Stimulated activated naive B cell treated with anti-CD40 and anti-IgM and Interleukin-4, amounts not matched to agents 10 μg/mL and 1 μg/mL and 100 μg/mL, for 72 hours (primary cell): ENCODE measurements around the gene TCEA3.

Experiments
- ATAC-seq, 2 donors: fragments of 150-1000 bp; cut with Tn5 transposase; replicated peaks; 2 replicates each; pipeline ENCODE4 v1.10.0; 2021; ENCODE audit warnings: moderate library complexity in 1 of 2
- DNase-seq: peaks from one replicate; pipeline ENCODE4 v3.0.0; 2021
- H3K27ac Mint-ChIP-seq: one replicate; pipeline ENCODE4 v1.8.0; 2022; ENCODE audit warnings: mild to moderate bottlenecking, mixed read lengths
- H3K27me3 Mint-ChIP-seq, 2 donors: one replicate each; pipeline ENCODE4 v1.8.0; 2022; ENCODE audit warnings: mixed read lengths in 2 of 2
- H3K36me3 Mint-ChIP-seq, 2 donors: one replicate each; pipeline ENCODE4 v1.8.0; 2022; ENCODE audit warnings: mixed read lengths in 2 of 2, mild to moderate bottlenecking in 1 of 2
- H3K4me1 Mint-ChIP-seq, 2 donors: one replicate each; pipeline ENCODE4 v1.8.0; 2022; ENCODE audit warnings: mixed read lengths in 2 of 2, mild to moderate bottlenecking in 1 of 2
- H3K4me3 Mint-ChIP-seq, 2 donors: one replicate each; pipeline ENCODE4 v1.8.0; 2022; ENCODE audit warnings: mild to moderate bottlenecking in 2 of 2, mixed read lengths in 2 of 2, moderate library complexity in 1 of 2
- H3K9me3 Mint-ChIP-seq, 2 donors: one replicate each; pipeline ENCODE4 v1.8.0; 2022; ENCODE audit warnings: mixed read lengths in 2 of 2, mild to moderate bottlenecking in 1 of 2

Gene TCEA3

DNA sequence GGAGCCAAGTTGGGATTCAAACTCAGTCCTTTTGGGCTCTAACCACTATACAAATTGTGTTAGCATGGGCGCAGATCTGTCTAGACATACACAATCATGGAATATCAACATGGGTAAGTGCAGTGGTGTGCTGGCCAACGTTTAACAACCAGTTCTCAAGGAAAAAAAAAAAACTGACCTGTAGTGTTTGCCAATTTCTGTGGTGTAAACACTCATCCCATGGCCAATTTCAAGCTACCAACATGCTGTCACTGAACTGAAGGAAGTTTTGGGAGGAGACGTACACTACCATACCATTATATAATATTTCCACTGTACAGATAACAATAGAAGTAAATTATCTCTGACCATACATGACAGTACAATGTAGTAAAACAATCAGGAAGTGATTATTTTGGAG is 3.2 kb downstream of the TCEA3 start:
- Mint-ChIP-seq H3K4me1 (peaks cover 15 to 31% of the 10 kb centered on the region in 2 donors), H3K9me3 (no peaks in the 10 kb centered on the region), H3K4me3 (no peak overlapping the region), H3K27me3 (peaks cover 41 to 54% of the 10 kb centered on the region in 2 donors), H3K27ac (no peak overlapping the region), H3K36me3 (no peaks in the 10 kb centered on the region)
- DNase-seq (no peak), ATAC-seq (no peak)

DNA sequence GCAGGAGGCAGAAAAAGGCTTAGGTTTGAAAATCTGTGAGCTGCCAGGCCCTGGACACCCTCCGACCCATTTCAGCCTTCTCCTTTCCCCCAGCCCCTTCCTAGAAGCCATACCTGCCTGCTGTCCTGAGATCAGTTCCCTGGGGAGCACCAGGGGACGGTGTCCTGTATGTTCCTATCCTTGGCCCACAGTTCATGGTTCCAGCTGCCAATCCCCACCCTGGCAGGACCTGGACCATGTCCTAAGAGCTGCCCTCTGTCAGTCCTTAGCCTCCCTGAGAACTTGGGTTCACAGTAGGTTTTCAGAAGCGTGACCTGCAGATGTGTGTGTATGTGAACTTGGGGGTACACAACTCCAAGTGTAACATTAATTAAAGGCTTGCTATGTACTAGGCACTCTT is 3.8 kb downstream of the TCEA3 start:
- Mint-ChIP-seq H3K4me1 (peaks cover 15 to 31% of the 10 kb centered on the region in 2 donors), H3K27me3 (peaks cover 36 to 49% of the 10 kb centered on the region in 2 donors), H3K36me3 (no peaks in the 10 kb centered on the region), H3K4me3 (no peak overlapping the region), H3K9me3 (no peaks in the 10 kb centered on the region), H3K27ac (no peak overlapping the region)
- ATAC-seq = no peak
- no peak for DNase-seq

DNA sequence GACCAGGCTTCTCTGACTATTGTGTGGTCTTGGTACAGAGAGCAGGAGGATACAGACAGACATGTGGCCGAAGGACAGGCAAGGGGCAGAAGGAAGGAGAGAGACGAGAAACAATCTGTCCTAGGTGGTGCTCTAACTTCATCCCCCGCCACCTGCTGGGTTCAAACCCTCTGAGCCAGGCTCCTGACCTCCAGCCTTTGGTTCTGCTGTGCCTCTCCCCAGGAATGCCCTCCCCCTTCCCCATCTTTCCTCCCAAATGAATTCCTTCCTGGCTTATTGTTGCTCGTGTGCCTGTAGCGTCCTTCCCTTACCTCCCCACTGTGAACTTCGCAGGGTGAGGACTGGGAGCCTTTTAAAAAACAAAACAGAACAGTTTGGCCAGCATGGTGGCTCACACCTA is 5.4 kb downstream of the TCEA3 start:
- Mint-ChIP-seq H3K27ac (no peak overlapping the region), H3K9me3 (no peaks in the 10 kb centered on the region), H3K27me3 (peaks cover 27 to 34% of the 10 kb centered on the region in 2 donors), H3K4me3 (no peak overlapping the region), H3K4me1 (peaks cover 13 to 21% of the 10 kb centered on the region in 2 donors), H3K36me3 (no peaks in the 10 kb centered on the region)
- ATAC-seq (no peak), DNase-seq (no peak)

DNA sequence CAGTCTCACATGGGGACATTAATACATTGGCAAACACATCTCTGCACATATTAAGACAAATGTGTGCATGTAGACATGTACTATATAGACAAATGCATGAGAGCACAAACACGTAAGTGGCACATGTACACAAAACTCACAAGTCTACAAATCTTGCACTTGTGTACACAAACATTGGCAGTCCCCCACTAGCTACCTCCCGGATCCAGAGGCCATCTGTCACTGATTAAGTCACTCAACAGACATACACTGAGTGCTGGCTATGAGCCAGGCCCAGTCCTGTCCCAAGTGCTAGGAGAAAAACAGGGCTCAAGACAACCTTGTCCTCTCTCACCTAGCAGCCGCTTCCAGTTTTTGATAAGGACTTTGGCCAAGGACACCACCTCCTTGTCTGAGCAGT is 7.0 kb downstream of the TCEA3 start:
- Mint-ChIP-seq H3K27me3 (peaks cover 12 to 17% of the 10 kb centered on the region in 2 donors), H3K4me1 (peaks cover 2 to 5% of the 10 kb centered on the region in 2 donors), H3K9me3 (no peaks in the 10 kb centered on the region), H3K36me3 (no peaks in the 10 kb centered on the region), H3K27ac (no peak overlapping the region), H3K4me3 (no peak overlapping the region)
- no peak for ATAC-seq
- no peak for DNase-seq

DNA sequence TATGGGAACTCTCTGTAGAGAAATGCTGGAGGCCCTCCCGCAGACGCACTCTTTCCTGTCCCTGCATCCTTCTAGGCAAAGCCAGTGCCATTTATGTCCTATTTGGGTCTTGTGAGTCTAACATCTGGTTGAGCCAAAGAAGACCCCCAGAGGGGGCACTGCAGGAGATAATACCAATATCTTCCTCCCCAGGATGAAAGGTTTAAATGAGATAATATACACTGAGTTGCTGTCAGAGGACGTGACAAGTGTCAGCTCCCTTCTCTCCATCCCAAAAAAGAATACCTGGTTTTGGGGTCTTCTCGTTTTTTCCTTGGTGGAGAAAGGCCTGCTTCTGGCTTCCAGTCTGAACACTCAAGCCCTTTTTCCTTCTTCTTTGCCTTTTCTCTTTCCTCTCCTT is 7.6 kb downstream of the TCEA3 start:
- no peaks in the 10 kb centered on the region for H3K4me1 Mint-ChIP-seq
- DNase-seq (no peak), ATAC-seq (no peak)
- no peaks in the 10 kb centered on the region for H3K9me3 Mint-ChIP-seq
- no peak overlapping the region for H3K27ac Mint-ChIP-seq
- H3K27me3 Mint-ChIP-seq = peaks cover 6 to 11% of the 10 kb centered on the region in 2 donors
- H3K36me3 Mint-ChIP-seq = no peaks in the 10 kb centered on the region
- H3K4me3 Mint-ChIP-seq = no peak overlapping the region

DNA sequence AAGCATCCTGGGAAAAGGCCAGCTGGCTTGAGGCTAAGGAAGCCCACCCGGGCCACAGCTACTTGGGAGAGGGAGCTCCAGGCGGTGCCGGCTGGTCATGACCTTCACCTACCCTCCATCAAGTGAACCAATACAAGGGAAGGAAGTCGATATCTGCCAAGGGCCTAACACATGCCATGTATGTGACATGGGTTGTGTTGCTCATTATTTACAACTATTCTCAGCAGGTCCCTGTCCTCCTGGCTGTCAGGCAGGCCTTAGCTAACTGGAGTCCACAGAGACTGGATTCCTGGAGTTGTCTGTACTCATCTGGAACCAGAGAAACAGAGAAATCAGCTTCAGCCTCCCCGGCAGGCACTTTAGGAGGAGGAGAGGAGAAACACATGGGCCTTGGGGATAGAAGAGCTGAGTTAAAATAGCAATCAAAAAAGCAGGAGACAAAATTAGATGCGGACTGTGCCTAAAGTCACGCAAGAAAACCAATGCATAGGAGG is 15.7 kb downstream of the TCEA3 start:
- DNase-seq = no peak
- peaks cover 0 to 4% of the 10 kb centered on the region in 2 donors for H3K4me1 Mint-ChIP-seq
- no peaks in the 10 kb centered on the region for H3K27me3 Mint-ChIP-seq
- H3K36me3 Mint-ChIP-seq = no peaks in the 10 kb centered on the region
- no peaks in the 10 kb centered on the region for H3K9me3 Mint-ChIP-seq
- no peak overlapping the region for H3K27ac Mint-ChIP-seq
- H3K4me3 Mint-ChIP-seq = no peak overlapping the region
- ATAC-seq = no peak

DNA sequence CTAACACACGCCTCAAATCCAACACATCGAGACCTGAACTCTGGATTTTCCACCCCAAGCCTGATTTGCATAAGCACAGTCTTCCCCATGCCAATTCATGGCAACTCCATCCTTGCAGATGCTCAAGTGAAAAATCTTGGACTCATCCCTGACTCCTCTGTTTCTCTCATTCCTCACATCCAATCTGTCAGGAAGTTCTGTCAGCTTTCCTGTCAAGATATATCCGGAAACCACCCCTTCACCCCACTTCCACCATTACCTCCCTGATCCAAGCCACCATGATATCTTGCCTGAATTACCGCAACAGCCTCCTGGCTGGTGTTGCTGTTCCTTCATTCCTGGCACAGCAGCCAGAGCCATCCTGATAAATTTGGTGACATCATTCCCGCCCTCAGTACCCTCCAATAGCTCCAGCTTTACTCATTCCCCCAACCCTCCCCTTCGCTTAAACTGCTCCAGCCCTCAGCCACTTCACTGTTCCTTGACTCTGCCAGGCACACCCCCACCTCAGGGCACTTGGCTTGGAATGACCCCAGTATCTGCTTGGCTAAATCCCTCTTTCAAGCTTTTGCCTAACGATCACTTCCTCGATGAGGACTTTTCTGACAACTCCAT is 17.4 kb downstream of the TCEA3 start:
- H3K27me3 Mint-ChIP-seq = no peaks in the 10 kb centered on the region
- no peak overlapping the region for H3K27ac Mint-ChIP-seq
- peaks cover 0 to 4% of the 10 kb centered on the region in 2 donors for H3K4me1 Mint-ChIP-seq
- H3K9me3 Mint-ChIP-seq = no peaks in the 10 kb centered on the region
- no peak overlapping the region for H3K4me3 Mint-ChIP-seq
- DNase-seq (no peak), ATAC-seq (no peak)
- H3K36me3 Mint-ChIP-seq = no peaks in the 10 kb centered on the region

DNA sequence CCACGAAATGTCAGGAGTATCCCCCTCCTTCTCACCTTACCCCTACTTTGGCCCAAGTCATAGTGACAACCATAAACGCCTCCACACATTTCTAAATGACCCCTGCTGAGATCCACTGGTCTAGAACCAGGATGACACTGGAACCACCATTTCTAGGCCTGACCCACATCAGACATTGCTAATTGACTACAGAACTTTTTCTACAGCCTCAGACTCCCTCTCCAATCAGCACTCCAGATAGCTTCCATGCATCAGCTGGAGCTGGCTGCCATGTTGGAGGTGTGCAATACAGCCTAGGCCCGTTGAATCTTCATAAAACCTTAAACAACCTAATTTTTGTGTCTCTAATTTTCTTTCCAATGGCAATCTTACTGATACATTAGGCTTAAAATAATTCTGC is 18.6 kb downstream of the TCEA3 start:
- DNase-seq (no peak), ATAC-seq (no peak)
- Mint-ChIP-seq H3K4me1 (peaks cover 0 to 4% of the 10 kb centered on the region in 2 donors), H3K9me3 (no peaks in the 10 kb centered on the region), H3K36me3 (no peaks in the 10 kb centered on the region), H3K27me3 (no peaks in the 10 kb centered on the region), H3K27ac (no peak overlapping the region), H3K4me3 (no peak overlapping the region)

DNA sequence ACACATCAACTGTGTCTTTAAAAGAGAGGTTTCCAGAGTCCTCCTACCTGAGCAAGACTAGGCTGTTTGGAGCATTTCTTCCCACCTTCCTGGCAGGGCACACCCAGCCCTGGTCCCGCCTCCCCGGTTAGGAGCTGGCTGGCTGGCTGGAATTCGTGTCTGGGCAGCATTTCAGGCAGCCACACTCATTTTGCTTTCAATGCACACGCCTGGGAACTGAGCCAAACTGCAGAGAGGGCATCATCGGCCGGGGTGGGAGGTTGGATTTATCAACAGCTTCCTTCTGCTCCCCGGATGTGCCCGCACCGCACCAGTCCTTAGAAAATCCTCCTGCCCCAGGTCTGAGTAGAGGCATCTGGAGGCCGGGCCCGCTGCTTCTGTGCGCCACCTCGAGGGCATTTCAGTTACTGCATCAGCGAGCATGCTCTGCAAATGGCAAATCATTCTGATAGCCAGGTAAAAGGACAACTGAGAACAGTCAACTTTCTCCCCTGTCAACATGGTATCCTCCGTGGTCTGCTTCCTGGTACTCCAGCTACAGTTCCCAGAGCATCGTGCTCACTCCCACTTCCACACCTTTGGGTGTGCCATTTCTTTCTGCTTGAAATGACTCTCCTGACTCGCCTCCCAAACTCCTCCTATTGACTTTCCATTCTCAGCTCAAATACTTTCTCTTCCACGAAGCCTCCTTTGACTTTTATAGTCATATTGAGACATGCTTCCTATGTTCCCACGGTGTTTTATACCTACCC is 20.6 kb downstream of the TCEA3 start:
- ATAC-seq = peak; percentile 94 to 97
- Mint-ChIP-seq H3K4me3 (no peak overlapping the region), H3K36me3 (no peaks in the 10 kb centered on the region), H3K27ac (no peak overlapping the region), H3K9me3 (no peaks in the 10 kb centered on the region), H3K27me3 (no peaks in the 10 kb centered on the region), H3K4me1 (peaks cover 0 to 4% of the 10 kb centered on the region in 2 donors)
- peak; percentile 68 for DNase-seq

DNA sequence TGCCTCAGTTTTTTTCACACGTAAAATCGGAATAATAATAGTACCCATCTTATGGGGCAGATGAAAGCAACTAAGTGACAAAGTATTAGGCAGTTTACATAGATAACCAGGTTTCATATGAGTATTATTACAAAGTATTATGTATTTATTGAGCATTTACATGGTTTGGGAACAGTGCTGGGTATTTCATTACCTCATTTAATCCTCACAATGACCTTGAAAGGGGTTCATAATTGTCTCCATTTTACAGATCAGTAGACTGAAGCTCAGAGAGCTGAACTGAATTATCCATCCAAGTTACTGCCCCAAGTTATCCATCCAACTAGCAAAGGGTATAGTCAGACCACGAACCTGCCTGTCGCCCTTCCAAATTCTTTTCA is 21.2 kb downstream of the TCEA3 start:
- H3K27ac Mint-ChIP-seq = no peak overlapping the region
- no peaks in the 10 kb centered on the region for H3K27me3 Mint-ChIP-seq
- DNase-seq = no peak
- H3K4me3 Mint-ChIP-seq = no peak overlapping the region
- H3K36me3 Mint-ChIP-seq = no peaks in the 10 kb centered on the region
- peaks cover 0 to 4% of the 10 kb centered on the region in 2 donors for H3K4me1 Mint-ChIP-seq
- no peaks in the 10 kb centered on the region for H3K9me3 Mint-ChIP-seq
- ATAC-seq = no peak

DNA sequence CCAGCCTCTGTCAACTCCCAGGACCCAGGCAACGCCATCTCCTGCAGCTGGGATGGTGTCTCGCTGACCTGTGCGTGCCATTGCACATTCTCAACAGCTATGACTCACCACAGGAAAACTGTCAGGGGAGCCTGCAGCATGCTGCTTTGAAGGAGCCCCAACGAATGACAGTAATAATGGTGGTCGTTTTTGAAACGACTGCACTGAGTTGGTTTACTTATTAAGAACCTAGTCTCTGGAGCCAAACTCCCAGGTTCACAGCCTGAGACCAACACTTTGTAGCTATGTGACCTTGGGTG is 21.6 kb downstream of the TCEA3 start:
- DNase-seq (no peak), ATAC-seq (no peak)
- Mint-ChIP-seq H3K9me3 (no peaks in the 10 kb centered on the region), H3K27ac (no peak overlapping the region), H3K27me3 (no peaks in the 10 kb centered on the region), H3K4me3 (no peak overlapping the region), H3K4me1 (peaks cover 0 to 4% of the 10 kb centered on the region in 2 donors), H3K36me3 (no peaks in the 10 kb centered on the region)

DNA sequence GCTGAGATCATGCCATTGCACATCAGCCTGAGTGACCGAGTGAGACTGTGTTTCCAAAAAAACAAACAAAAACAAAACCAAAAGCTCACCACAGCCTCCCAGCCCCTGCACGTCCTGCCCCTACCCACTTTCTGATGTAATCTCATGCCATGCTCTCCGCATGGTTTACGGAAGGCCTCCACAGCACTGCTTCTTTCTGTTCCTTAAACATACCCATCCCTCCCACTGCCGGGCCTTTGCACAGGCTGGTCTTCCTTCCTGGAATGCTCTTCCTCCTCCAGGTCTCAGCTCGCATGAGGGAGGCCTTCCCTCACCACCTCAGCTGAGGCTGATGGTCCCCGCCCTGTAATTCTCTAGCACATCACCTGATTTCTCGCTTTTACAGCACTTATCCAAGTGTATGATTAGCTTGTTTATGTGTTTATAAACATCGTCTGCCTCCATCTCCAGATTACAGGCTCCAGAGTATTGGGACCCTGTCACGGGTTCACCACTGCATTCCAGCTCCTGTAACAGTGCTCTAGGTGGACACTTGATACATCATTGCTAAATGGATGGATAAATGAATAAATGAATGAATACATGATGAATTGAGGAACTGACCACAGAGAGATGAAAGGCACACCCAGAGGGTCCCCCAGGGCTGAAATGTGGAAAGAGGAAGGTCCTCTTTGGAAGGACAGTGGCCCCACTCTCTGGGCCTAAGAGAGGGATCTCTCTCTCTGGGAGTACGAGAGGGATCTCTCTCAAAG is 22.1 kb downstream of the TCEA3 start:
- no peak overlapping the region for H3K4me3 Mint-ChIP-seq
- no peaks in the 10 kb centered on the region for H3K36me3 Mint-ChIP-seq
- H3K27me3 Mint-ChIP-seq = no peaks in the 10 kb centered on the region
- H3K27ac Mint-ChIP-seq = no peak overlapping the region
- no peaks in the 10 kb centered on the region for H3K9me3 Mint-ChIP-seq
- peaks cover 0 to 4% of the 10 kb centered on the region in 2 donors for H3K4me1 Mint-ChIP-seq
- DNase-seq (no peak), ATAC-seq (no peak)

DNA sequence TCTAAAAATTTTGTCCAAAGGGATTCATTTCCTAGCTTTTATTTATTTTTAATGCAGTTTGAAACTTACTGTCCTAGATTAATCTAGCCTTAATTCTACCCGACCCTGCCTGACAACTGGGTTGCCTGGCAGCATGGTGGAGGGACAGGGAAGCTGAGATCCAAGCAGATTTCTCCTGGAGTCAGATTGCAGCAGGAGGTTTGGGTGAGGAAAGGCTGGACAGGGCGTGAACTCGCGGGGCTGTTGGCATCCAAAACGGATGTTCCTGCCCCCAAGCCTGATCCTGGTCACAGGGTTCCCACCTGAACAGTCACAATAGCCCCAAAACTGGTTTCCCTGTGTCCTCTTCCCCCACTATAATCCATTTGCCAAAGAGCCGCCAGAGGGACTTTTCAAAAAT is 23.2 kb downstream of the TCEA3 start:
- Mint-ChIP-seq H3K27ac (no peak overlapping the region), H3K36me3 (no peaks in the 10 kb centered on the region), H3K27me3 (no peaks in the 10 kb centered on the region), H3K4me1 (peaks cover 0 to 4% of the 10 kb centered on the region in 2 donors), H3K9me3 (no peaks in the 10 kb centered on the region), H3K4me3 (no peak overlapping the region)
- ATAC-seq (no peak), DNase-seq (no peak)

DNA sequence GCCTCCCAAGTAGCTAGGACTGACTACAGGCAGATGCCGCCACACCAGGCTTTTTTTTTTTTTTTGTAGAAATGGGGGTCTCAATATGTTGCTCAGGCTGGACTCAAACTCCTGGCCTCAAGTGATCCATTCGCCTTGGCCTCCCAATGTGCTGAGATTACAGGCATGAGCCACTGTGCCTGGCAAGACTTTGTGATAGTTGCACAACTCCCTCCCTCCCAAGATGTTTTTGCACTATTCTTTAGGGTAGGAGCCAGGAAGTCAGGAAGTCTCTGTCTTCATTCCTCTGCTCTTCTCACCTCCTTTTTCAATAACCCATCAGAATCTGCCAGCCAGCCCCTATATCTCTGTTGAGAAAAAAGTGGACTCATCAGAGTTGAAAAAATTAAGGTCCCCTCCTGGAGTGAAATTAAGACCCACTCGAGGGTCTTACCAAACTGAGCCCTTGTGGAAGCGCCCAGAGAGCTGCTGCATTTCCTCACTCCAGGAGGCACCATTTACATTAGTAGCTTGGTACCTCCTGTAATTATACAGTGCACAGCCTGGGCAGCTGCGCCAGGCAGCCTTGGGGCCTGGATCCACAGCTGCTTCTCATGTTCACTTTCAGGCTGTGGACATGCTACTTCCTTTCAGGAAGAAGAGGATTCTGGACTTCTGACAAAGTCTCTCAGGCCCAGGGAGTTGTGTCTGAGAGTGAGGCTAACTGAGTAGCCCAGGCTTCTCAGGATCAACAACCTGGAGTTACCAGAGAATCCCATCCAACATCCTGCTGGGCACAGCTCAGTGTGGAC is 24.0 kb downstream of the TCEA3 start:
- H3K4me1 Mint-ChIP-seq = peaks cover 0 to 4% of the 10 kb centered on the region in 2 donors
- H3K27me3 Mint-ChIP-seq = no peaks in the 10 kb centered on the region
- no peak for ATAC-seq
- H3K9me3 Mint-ChIP-seq = no peaks in the 10 kb centered on the region
- no peaks in the 10 kb centered on the region for H3K36me3 Mint-ChIP-seq
- H3K27ac Mint-ChIP-seq = no peak overlapping the region
- no peak for DNase-seq
- no peak overlapping the region for H3K4me3 Mint-ChIP-seq
